HCT116 (cell line): Measurements from ENCODE around the gene ZNF789.

Source experiments
- ATF3 ChIP-seq: IDR thresholded peaks from 2 replicates; pipeline ENCODE4 v1.6.1; 2012
- CTCF ChIP-seq, 3 experiments: fragments of 200-600 bp in 1 of 3; sonication (generic) in 1 of 3; IDR thresholded peaks in 2 of 3; conservative IDR thresholded peaks in 1 of 3; 2 replicates each; pipeline ENCODE4 v1.5.1; 2012 to 2017; ENCODE audit warnings: low read depth in 2 of 3, low read length in 2 of 3, antibody characterized with exemption in 1 of 3, borderline replicate concordance in 1 of 3, control low read depth in 1 of 3, mild to moderate bottlenecking in 1 of 3, mixed read lengths in 1 of 3, mixed run types in 1 of 3, moderate library complexity in 1 of 3; ENCODE audit not compliant: insufficient read depth in 1 of 3
- EGR1 ChIP-seq: IDR thresholded peaks from 2 replicates; pipeline ENCODE4 v1.6.1; 2012; ENCODE audit warnings: low read depth
- EZH2 ChIP-seq: fragments of 200-600 bp; sonication (generic); IDR thresholded peaks from 2 replicates; pipeline ENCODE4 v1.6.1; 2017; ENCODE audit warnings: antibody characterized with exemption, mixed run types
- JUND ChIP-seq: IDR thresholded peaks from 2 replicates; pipeline ENCODE4 v1.6.1; 2012
- POLR2A ChIP-seq: IDR thresholded peaks from 2 replicates; pipeline ENCODE4 v1.7.0; 2011; ENCODE audit warnings: borderline replicate concordance; ENCODE audit not compliant: insufficient read depth, insufficient read length; ENCODE audit errors: extremely low read depth
- SRF ChIP-seq: IDR thresholded peaks from 2 replicates; pipeline ENCODE4 v1.6.1; 2012; ENCODE audit warnings: low read depth
- TCF7L2 ChIP-seq: IDR thresholded peaks from 2 replicates; pipeline ENCODE4 v1.7.0; 2011; ENCODE audit warnings: borderline replicate concordance, inconsistent platforms; ENCODE audit not compliant: insufficient read depth, insufficient read length; ENCODE audit errors: extremely low read depth
- YY1 ChIP-seq: IDR thresholded peaks from 2 replicates; pipeline ENCODE4 v1.6.1; 2011; ENCODE audit warnings: low read length, low read depth, moderate library complexity, mild to moderate bottlenecking; ENCODE audit not compliant: insufficient replicate concordance; ENCODE audit errors: extremely low read depth
- ZFX ChIP-seq: fragments of 450-650 bp; IDR thresholded peaks from 2 replicates; pipeline ENCODE4 v1.6.1; 2017

- no peak for TF ChIP-seq EZH2
- no peak for TF ChIP-seq CTCF (IDR thresholded peaks at IDR 0.05 in 2 of 3, conservative IDR thresholded peaks at IDR 0.05 in 1 of 3; ENCODE audit: borderline replicate concordance in 1 of 3, insufficient read depth in 1 of 3, low read depth in 2 of 3, low read length in 2 of 3)
- TF ChIP-seq EGR1, result no peak
- TF ChIP-seq POLR2A, result no peak
- no peak for TF ChIP-seq TCF7L2
- no peak for TF ChIP-seq ATF3
- no peak for TF ChIP-seq ZFX
- TF ChIP-seq JUND, result no peak
- no peak for TF ChIP-seq SRF
- TF ChIP-seq YY1, result no peak
These were observed 3.4 kb downstream of the ZNF789 start for GRCh38 chr7:99476107-99476506.
